ENCODE results near the gene SCART1.

GRCh38 chr10:133487085-133487484 lies 33.3 kb downstream of the SCART1 start:
- TF ChIP-seq CTCF (IDR thresholded peaks at IDR 0.05) (no peak), POLR2A (IDR thresholded peaks at IDR 0.05) (no peak)

All from uterus (tissue), 2 donors.